Smooth muscle cell of the brain vasculature (primary cell): ENCODE measurements around the gene KLHDC7B.

ENCODE experiments used
- DNase-seq: peaks from one replicate; pipeline ENCODE4 v3.0.0-alpha.2; 2012; ENCODE audit warnings: low read depth, low spot score

The KLHDC7B gene

GRCh38 chr22:50587407-50587806, 41.7 kb downstream of the KLHDC7B start:
- DNase-seq, result no peak

- no peak for DNase-seq
Measured at GRCh38 chr22:50595189-50595588, 49.5 kb downstream of the KLHDC7B start.

- DNase-seq, result no peak
Measured at GRCh38 chr22:50597097-50597496, 51.4 kb downstream of the KLHDC7B start.

GRCh38 chr22:50599816-50600455, 54.2 kb downstream of the KLHDC7B start:
- no peak for DNase-seq

- no peak for DNase-seq
Measured at GRCh38 chr22:50600538-50600937, 54.8 kb downstream of the KLHDC7B start, which contains the start of gene MAPK8IP2. Gene MAPK8IP2 (plus strand): TSS chr22:50600793. CDS start chr22:50600819, 26 bp downstream.
